HG03342 (cell line): ENCODE data around the gene AGRP.
A peak's percentile ranks its signal among the peaks of the same experiment; 100 is the strongest.
"Not testable (repeated sequence)": the region's sequence is repeated elsewhere in the genome, so short reads cannot be mapped to it uniquely, and the experiment has no call there.

Experiments
- ATAC-seq: cut with Tn5 transposase; IDR thresholded peaks from one replicate; pipeline ENCODE4 v1.9.1; 2021; ENCODE audit warnings: mild to moderate bottlenecking, moderate library complexity; ENCODE audit not compliant: unreplicated experiment

AGRP gene

GRCh38 chr16:67483150-67483549 lies at the start of gene AGRP:
AGRP (minus strand) TSS chr16:67483547; CDS start chr16:67483398, 149 bp downstream.
- ATAC-seq, result no peak

GRCh38 chr16:67531247-67531646 lies 47.9 kb upstream of the AGRP start:
- ATAC-seq, result no peak

DNA sequence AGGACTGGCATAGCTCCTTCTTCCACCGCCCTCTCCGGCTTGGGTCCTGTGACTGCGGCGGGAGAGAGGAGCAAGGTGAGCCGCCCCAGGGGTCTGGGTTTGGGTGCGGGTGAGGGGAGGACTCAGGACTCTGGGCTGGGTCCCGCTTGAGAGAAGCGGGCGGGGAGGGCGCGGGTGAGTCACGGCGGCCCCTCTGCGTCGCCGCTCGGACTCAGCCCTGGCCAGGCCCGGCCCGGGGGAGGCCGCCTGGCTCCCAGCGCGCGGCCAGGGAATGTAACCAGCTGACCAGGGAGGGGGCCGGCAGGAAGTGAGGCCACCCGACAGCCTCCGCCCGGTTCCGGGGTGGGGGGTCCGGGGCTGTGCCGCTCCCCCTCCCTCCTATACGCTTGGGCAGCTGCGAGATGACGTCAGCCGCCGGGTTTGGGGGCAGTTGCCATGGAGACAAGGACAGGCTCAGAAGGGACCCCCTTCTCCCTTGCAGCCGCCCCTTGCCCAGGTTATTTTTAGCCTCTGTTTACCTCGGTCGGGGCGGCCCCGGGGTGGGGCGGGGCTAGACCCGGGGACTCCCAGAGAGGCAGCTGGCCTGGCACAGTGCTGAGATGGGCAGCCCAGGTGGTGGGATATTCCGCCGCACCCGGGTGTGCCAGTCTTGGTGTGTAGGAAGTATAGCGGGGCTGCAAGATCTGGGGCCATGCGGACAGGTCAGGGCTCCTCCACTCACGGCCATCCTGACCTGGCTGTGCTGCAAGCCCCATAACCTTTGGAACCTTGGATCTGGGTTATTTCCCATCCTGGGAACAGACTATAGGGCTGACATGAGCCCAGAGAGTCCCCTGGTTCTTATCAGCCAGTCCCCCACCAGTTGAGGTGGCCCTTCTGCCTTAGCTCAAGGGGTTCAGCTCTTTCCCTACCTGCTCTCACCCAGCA lies 46.9 kb upstream of the AGRP start:
- no peak for ATAC-seq

GRCh38 chr16:67529582-67530012 lies 46.2 kb upstream of the AGRP start:
- ATAC-seq, result no peak

GRCh38 chr16:67528870-67529581 lies 45.7 kb upstream of the AGRP start:
- no peak for ATAC-seq

- ATAC-seq, result no peak
Observed at GRCh38 chr16:67528222-67528869, 45.0 kb upstream of the AGRP start, which contains the start of gene RIPOR1. RIPOR1 (plus strand) TSS chr16:67528829; CDS start chr16:67538447, 9,618 bp downstream.

GRCh38 chr16:67526149-67526791 lies 42.9 kb upstream of the AGRP start:
- ATAC-seq, result no peak

- no peak for ATAC-seq
Observed at GRCh38 chr16:67525176-67525860, 42.0 kb upstream of the AGRP start.

- ATAC-seq, result peak; percentile 63
Observed at GRCh38 chr16:67521095-67521804, 37.9 kb upstream of the AGRP start.

GRCh38 chr16:67519242-67519641 lies 35.9 kb upstream of the AGRP start:
- ATAC-seq, result no peak

GRCh38 chr16:67518676-67519075 lies 35.3 kb upstream of the AGRP start:
- no peak for ATAC-seq

DNA sequence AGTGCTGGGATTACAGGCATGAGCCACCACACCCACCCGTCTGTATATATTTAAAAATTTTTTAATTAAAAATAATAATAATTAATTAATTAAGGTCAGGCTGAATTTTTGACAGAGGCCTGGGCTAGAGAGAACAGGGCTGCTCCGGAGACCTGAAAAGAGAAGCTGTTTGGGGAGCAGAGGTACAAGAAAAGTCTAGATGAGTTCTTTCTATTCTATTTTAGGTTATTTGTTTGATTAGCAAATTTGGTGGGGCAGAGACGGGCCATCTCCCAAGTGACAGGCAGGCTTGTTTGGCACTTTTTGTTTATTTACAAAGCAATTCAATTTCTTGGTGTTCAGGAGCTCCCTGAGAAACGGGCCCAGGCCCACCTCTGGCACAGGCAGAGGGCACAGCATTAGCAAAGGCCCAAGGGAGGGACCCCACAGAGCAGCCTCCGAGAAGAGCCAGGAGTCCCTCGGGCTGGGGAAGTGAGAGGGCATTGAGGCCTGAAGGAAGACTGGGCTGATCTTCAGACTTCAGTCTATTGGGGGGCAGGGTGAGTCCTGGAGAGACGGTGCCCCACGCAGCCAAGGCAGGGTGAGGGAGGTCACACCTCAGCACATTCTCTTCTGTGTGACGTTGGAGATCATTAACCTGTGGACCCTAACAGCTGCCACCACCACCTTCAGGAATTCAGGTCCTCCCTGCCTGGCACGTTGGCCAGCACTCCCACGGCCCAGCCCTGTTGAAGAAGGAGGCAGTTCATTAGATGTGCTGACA lies 34.5 kb upstream of the AGRP start:
- peak; percentile 41 for ATAC-seq

- ATAC-seq, result no peak
Observed at GRCh38 chr16:67517155-67517445, 33.8 kb upstream of the AGRP start.

GRCh38 chr16:67516296-67517154 lies 33.2 kb upstream of the AGRP start:
- no peak for ATAC-seq

DNA sequence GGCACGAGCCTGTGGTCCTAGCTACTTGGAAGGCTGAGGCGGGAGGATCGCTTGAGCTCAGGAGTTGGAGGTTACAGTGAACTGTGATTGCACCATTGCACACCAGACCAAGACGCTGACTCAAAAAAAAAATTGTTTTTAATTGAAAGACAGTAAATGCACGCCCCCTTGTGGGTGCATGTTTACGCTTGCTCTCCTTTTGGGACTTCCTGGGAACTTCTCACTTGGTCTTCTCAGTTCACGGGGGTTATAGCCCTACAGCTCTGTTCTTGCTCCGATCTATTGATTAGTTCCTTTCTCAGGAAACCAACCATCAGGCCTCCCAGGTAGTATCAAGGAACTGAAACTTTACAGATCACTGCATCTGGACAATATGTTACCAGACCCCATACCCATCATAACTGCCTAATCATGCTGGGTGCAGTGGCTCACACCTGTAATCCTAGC lies 31.1 kb upstream of the AGRP start:
- ATAC-seq, result peak; percentile 53

DNA sequence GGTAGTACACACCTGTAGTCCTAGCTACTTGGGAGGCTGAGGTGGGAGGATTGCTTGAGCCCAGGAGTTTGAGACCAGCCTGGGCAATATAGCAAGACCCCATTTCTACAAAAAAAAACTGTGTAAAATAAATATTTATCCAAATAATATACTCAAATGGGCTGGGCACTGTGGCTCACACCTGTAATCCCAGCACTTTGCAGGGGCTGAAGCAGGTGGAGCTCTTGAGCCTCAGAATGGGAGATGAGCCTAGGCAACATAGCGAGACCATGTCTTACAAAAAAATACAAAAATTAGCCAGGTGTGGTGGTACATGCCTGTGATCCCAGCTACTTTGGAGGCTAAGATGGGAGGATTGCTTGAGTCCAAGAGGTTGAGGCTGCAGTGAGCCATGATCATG lies 30.5 kb upstream of the AGRP start:
- ATAC-seq, result not testable (repeated sequence)

- ATAC-seq, result no peak
Observed at GRCh38 chr16:67509016-67509415, 25.7 kb upstream of the AGRP start.

GRCh38 chr16:67506468-67506867 lies 23.1 kb upstream of the AGRP start:
- ATAC-seq, result no peak
